T47D (cell line): ENCODE results near the gene KIF26A.
"Not testable (repeated sequence)": the region's sequence is repeated elsewhere in the genome, so short reads cannot be mapped to it uniquely, and the experiment has no call there.

ENCODE experiments used
- DNase-seq, 2 experiments: peaks; one replicate each; pipeline versions ENCODE4 v3.0.0 to v3.0.0-alpha.2; 2011 to 2012; ENCODE audit warnings: low read depth in 1 of 2, low spot score in 1 of 2
- JUND ChIP-seq: IDR thresholded peaks from 2 replicates; pipeline ENCODE4 v1.6.1; 2012; ENCODE audit warnings: low read depth
- in situ Hi-C: cut with HindIII; loops from 2 replicates; pipeline ENCODE4 v1.10.0; 2016; ENCODE audit warnings: low sequenced_read_pairs, low pct_unique_long_range_greater_than_20kb

KIF26A gene

GRCh38 chr14:104148433-104149277 lies 10.3 kb downstream of the KIF26A start:
- in situ Hi-C loops = no loop called here
- no peak for DNase-seq
- no peak for TF ChIP-seq JUND

- TF ChIP-seq JUND = no peak
- DNase-seq = no peak
- in situ Hi-C loops = no loop called here
These were observed 10.8 kb downstream of the KIF26A start for GRCh38 chr14:104149278-104149595.

GRCh38 chr14:104149617-104150135 lies 11.3 kb downstream of the KIF26A start:
- in situ Hi-C loops = no loop called here
- no peak for TF ChIP-seq JUND
- DNase-seq = no peak

- no peak for DNase-seq
- TF ChIP-seq JUND = no peak
- in situ Hi-C loops = no loop called here
These were observed 12.0 kb downstream of the KIF26A start for GRCh38 chr14:104150136-104151025.

- TF ChIP-seq JUND = no peak
- DNase-seq = no peak
- in situ Hi-C loops = no loop called here
These were observed 12.6 kb downstream of the KIF26A start for GRCh38 chr14:104151026-104151381.

- no peak for DNase-seq
- in situ Hi-C loops = no loop called here
- no peak for TF ChIP-seq JUND
These were observed 13.3 kb downstream of the KIF26A start for GRCh38 chr14:104151566-104152245.

- in situ Hi-C loops = no loop called here
- no peak for TF ChIP-seq JUND
- no peak for DNase-seq
These were observed 13.8 kb downstream of the KIF26A start for GRCh38 chr14:104152246-104152575.

- in situ Hi-C loops = no loop called here
- DNase-seq = no peak
- TF ChIP-seq JUND = no peak
These were observed 14.5 kb downstream of the KIF26A start for GRCh38 chr14:104152686-104153393.

- in situ Hi-C loops, DNase-seq: not testable (repeated sequence)
These were observed 15.0 kb downstream of the KIF26A start for GRCh38 chr14:104153394-104153755.

- no peak for DNase-seq
- no peak for TF ChIP-seq JUND
- in situ Hi-C loops = no loop called here
These were observed 15.9 kb downstream of the KIF26A start for GRCh38 chr14:104154246-104154645.

GRCh38 chr14:104155513-104155912 lies 17.1 kb downstream of the KIF26A start:
- no peak for TF ChIP-seq JUND
- no peak for DNase-seq

GRCh38 chr14:104156142-104156541 lies 17.8 kb downstream of the KIF26A start:
- no peak for DNase-seq
- in situ Hi-C loops = no loop called here
- TF ChIP-seq JUND = no peak

More at GRCh38 chr14:104155513-104155912, 17.1 kb downstream of the KIF26A start:
- in situ Hi-C loops = no loop called here
